ENCODE data around the gene SINHCAF.

The SINHCAF gene

DNA sequence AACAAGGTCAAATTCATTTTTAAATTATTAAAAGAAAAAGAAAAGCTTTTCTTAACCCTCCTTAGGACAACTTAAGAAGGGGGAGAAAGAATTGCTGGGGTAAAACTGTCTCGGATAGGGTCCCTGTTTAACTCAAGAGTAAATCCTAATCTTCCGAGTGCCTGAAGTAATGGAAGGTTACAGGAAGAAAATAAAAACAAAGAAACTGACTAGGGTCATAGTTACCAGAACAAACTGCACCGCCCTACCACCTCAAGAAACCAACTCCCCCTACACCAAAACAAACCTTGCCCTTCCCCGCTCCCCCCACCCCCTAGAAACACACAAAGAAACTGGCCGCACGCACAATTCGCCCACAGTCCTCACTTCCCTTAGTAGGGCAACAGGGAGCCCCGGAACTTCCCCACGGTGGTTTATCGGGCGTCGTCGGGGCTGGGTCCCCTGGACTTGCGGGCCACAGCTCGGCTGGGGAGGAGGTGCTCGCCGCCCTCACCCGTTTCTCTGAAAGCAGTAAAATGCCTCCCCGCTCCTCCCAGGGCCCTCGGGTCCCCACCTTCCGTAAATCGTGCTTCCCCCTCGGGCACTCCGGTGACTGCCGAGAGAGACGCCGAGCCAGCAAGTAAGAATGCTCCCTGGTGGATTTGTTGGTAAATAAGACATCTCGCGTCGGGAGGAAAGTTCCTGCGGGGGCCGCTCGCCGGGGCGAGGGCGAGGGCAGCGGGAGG lies 2.4 kb downstream of the SINHCAF start:
- intact Hi-C loops (cut with DNase I; ENCODE audit: low total_unique reads): loop anchor here (2.0 kb wide), 1 partner anchor 267 kb away; the partner anchor contains the start of gene DENND5B

DNA sequence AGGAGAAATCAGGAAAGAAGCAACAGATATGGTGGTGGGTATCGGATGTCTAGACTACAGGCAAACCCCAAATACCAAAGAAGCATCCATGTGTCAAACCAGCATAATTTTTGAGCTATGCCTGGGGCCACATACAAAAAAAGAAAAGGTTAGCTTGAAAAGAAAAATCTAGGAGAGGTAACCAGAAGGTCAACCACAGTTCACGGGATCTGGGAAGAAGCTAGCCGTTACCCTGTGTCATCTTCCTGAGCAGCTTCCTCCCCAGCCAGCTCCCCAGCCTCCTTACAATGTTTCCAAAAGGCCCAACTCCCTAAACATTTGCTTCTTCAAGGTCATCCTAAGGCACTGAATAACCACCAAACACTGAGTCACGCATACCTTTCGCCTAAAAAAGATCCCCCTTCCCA lies 3.1 kb downstream of the SINHCAF start:
- intact Hi-C loops (cut with DNase I; ENCODE audit: low total_unique reads): no loop called here
- H3K27ac ChIP-seq: no peak overlapping the region
- H3K36me3 ChIP-seq: no peaks in the 10 kb centered on the region
- no peaks in the 10 kb centered on the region for H3K27me3 ChIP-seq
- DNase-seq: no peak
- no peak overlapping the region for H3K4me3 ChIP-seq
- no peaks in the 10 kb centered on the region for H3K9me3 ChIP-seq
- peaks cover 0 to 4% (median 2%) of the 10 kb centered on the region in 4 donors for H3K4me1 ChIP-seq
- TF ChIP-seq, protein P1, sequence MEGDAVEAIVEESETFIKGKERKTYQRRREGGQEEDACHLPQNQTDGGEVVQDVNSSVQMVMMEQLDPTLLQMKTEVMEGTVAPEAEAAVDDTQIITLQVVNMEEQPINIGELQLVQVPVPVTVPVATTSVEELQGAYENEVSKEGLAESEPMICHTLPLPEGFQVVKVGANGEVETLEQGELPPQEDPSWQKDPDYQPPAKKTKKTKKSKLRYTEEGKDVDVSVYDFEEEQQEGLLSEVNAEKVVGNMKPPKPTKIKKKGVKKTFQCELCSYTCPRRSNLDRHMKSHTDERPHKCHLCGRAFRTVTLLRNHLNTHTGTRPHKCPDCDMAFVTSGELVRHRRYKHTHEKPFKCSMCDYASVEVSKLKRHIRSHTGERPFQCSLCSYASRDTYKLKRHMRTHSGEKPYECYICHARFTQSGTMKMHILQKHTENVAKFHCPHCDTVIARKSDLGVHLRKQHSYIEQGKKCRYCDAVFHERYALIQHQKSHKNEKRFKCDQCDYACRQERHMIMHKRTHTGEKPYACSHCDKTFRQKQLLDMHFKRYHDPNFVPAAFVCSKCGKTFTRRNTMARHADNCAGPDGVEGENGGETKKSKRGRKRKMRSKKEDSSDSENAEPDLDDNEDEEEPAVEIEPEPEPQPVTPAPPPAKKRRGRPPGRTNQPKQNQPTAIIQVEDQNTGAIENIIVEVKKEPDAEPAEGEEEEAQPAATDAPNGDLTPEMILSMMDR (IDR thresholded peaks at IDR 0.05): no peak

More for the DNA sequence above, 2.4 kb downstream of the SINHCAF start:
- DNase-seq: peak; percentile 41 to 68
- Histone ChIP-seq H3K36me3 (no peaks in the 10 kb centered on the region), H3K27me3 (no peaks in the 10 kb centered on the region), H3K4me3 (peak overlapping the region; percentile 72 to 91), H3K9me3 (no peaks in the 10 kb centered on the region), H3K27ac (peak overlapping the region; percentile 78 to 80), H3K4me1 (peaks cover 0 to 4% (median 2%) of the 10 kb centered on the region in 4 donors)
- TF ChIP-seq, protein P1 (IDR thresholded peaks at IDR 0.05): no peak

- DNase-seq: no peak
- no peak overlapping the region for H3K4me3 ChIP-seq
- intact Hi-C loops (cut with DNase I; ENCODE audit: low total_unique reads): no loop called here
- H3K36me3 ChIP-seq: no peaks in the 10 kb centered on the region
- TF ChIP-seq, protein P1 (IDR thresholded peaks at IDR 0.05): no peak
- H3K27ac ChIP-seq: no peak overlapping the region
- H3K27me3 ChIP-seq: no peaks in the 10 kb centered on the region
- H3K9me3 ChIP-seq: no peaks in the 10 kb centered on the region
- H3K4me1 ChIP-seq: peaks cover 0 to 4% (median 2%) of the 10 kb centered on the region in 4 donors
Measured at GRCh38 chr12:31321897-31322228, 4.1 kb downstream of the SINHCAF start.

- intact Hi-C loops (cut with DNase I; ENCODE audit: low total_unique reads): no loop called here
- no peak for DNase-seq
- H3K27me3 ChIP-seq: no peaks in the 10 kb centered on the region
- TF ChIP-seq, protein P1 (IDR thresholded peaks at IDR 0.05): no peak
- H3K27ac ChIP-seq: no peak overlapping the region
- H3K4me3 ChIP-seq: no peak overlapping the region
- no peaks in the 10 kb centered on the region for H3K9me3 ChIP-seq
- no peaks in the 10 kb centered on the region for H3K36me3 ChIP-seq
- H3K4me1 ChIP-seq: peaks cover 0 to 4% (median 2%) of the 10 kb centered on the region in 4 donors
Measured at GRCh38 chr12:31321186-31321896, 4.6 kb downstream of the SINHCAF start.

DNA sequence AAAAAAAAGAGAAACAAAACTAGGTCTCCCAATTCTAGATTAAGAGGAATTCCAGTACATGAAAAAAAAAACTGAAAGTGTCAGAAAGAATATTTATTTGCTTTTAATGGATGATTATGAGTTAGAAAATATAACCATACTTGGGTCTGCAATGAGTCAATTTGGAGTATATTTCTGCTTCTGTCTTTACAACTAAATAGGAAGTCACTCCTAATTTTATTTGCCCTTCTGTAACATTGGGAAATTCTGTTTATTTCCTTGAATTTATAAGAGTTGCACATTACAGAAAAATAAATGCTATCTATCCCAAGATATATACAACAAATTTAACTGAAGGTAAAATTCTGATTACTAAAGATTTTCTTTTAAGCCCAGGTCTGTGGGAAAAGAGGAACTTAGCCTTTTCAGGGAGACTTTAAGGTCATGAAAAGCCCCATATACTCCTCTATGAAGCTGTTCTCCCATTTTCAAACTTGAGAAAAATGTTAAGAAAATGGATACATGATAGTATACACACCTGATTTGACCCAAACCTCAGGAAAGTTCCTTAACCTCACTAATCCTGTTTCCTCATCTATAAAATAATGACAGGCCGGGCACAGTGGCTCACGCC lies 7.2 kb downstream of the SINHCAF start:
- TF ChIP-seq, protein P1 (IDR thresholded peaks at IDR 0.05): no peak
- H3K36me3 ChIP-seq: no peaks in the 10 kb centered on the region
- DNase-seq: no peak
- H3K9me3 ChIP-seq: no peaks in the 10 kb centered on the region
- peaks cover 0 to 4% (median 1%) of the 10 kb centered on the region in 4 donors for H3K4me1 ChIP-seq
- H3K27ac ChIP-seq: no peak overlapping the region
- intact Hi-C loops (cut with DNase I; ENCODE audit: low total_unique reads): no loop called here
- H3K4me3 ChIP-seq: no peak overlapping the region
- H3K27me3 ChIP-seq: no peaks in the 10 kb centered on the region

Data from tibial artery (tissue), 4 donors.